GM21528 (cell line): ENCODE results near the gene TNFRSF18.
"Not testable (repeated sequence)": the region's sequence is repeated elsewhere in the genome, so short reads cannot be mapped to it uniquely, and the experiment has no call there.

Experiments used
- ATAC-seq: cut with Tn5 transposase; IDR thresholded peaks from one replicate; pipeline ENCODE4 v1.9.1; 2021; ENCODE audit warnings: mild to moderate bottlenecking, moderate library complexity; ENCODE audit not compliant: unreplicated experiment, low FRiP score

The TNFRSF18 gene, protein sequence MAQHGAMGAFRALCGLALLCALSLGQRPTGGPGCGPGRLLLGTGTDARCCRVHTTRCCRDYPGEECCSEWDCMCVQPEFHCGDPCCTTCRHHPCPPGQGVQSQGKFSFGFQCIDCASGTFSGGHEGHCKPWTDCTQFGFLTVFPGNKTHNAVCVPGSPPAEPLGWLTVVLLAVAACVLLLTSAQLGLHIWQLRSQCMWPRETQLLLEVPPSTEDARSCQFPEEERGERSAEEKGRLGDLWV

DNA sequence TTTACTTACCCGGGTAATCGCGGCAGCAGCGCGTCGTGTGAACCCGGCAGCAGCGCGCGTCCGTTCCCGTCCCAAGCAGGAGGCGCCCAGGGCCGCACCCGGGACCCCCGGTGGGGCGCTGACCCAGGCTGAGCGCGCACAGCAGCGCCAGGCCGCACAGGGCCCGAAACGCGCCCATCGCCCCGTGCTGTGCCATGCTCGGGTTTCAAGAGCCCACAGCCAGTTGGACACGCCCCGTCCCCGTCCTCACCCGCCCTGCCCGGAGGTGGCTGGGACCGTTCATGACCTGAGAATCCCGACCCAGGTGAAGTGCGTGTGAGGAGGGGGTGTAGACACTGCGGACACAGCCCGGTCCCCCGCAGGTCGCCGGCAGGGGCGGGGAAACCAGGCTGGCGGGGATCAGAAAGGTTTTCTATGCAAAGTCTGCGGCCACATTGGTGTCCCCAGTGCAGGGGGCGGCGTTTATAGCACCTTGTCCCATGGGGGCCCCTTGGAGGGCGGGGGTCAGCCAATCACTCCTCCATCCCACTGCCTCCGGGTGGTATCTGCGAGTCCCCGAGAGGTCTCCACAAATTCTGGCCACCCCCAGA is at the start of gene TNFRSF18:
TSS of gene TNFRSF18 (minus strand) at position 217 of the 590 bp plus-strand sequence. CDS start at position 196, 21 bp downstream.
- no peak for ATAC-seq

DNA sequence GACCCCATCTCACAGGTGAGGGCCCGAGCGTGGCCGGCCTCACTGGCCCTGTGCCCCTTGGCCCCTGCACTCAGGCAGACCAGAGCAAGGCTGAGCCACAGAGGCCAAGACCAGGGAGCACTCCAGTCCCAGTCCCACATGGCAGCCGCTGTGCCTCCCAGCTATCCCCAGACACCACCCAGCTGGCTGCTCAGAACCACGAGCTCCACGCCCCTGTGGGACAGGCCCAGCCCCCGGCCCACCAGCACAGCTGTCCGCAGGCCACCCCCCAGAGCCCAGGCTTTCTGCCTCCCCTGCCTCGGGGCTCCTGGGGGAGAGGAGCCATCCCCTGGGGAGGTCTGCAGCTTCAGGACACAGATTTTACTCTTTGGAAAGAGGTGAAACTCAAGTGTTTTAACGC is 49.2 kb upstream of the TNFRSF18 start:
- ATAC-seq: no peak

DNA sequence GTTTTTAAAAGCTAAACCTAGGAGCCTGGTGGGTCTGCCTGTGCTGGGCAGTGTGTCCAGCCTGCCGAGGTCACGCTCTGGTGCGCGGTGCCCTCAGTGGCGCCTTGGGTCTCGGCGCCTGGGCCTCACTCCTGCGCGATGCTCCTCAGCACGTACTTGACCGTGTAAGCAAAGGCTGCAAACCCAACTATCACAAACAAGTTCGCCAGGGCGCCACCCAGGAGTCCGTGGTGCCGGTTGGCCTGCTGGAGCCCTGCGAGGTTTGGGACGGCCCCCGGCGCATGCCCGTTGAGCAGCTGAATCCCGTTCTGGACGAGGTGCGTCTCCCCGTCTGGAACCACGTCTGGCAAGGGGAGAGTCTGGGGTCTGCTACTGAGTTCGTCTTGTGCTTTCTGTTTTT is 48.7 kb upstream of the TNFRSF18 start:
- ATAC-seq: no peak

DNA sequence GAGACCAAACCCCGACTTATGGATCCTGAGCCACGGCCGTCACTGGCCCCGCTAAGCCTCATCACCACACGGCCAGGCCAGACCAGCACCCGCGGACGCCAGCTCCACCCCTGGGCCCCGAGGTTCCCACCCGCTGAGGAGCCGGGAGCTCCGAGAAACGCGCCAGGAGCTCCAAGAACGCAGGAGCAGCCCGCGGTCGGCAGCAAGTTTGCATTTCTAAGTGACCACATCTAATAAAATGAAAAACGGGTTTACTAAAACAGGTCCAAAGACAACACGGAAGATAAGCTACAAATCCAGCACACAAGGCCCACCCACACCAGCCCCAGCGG is 48.2 kb upstream of the TNFRSF18 start:
- no peak for ATAC-seq

DNA sequence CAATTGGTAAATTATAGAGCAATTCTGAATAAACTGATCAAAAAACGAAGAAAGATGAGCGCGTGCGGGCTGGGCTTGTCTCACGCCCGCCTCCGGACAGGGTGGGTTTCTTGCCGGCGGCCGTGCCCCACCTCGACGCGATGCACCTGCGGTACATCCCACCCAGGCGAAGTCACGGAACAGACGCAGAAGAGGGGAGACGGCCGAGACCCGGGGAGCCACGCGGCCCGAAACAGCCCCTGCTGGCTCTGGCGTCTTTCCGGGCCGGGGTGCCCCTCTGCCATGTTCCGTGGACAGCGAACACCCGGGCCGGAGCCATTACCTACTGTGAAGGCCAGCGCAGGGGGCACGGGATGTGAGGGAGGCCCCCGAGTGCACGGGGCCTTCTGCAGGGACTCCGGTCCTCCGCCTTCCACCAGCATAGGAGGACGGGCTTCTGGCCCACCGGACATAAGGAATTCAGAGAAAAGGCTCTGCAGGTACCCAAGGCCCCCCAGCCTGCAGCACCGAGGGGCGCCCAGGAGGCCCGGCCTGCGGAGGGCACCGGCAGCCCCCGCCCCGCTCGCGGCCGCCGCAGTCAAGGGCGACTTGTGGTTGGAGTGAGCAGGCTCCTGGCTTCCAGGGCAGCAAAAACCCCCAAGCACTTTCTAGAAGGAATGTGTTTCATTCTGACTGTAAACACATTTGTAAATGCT is 47.7 kb upstream of the TNFRSF18 start:
- ATAC-seq: no peak

DNA sequence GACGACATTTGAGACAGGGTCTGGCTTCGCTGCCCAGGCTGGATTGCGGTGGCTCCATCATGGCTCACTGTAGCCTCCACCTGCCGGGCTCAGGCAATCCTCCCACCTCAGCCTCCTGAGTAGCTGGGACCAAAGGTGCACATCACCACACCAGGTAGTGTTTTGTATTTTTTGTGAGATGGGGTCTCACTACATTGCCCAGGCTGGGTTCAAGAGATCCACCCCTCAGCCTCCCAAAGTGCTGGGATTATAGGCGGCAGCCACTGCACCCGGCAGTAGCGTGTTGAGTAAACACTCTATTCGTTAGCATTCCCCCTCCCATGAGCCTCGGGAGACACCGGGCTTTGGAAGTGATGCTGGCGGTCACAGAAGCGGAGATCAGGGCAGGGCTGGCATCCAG is 46.9 kb upstream of the TNFRSF18 start:
- no peak for ATAC-seq

DNA sequence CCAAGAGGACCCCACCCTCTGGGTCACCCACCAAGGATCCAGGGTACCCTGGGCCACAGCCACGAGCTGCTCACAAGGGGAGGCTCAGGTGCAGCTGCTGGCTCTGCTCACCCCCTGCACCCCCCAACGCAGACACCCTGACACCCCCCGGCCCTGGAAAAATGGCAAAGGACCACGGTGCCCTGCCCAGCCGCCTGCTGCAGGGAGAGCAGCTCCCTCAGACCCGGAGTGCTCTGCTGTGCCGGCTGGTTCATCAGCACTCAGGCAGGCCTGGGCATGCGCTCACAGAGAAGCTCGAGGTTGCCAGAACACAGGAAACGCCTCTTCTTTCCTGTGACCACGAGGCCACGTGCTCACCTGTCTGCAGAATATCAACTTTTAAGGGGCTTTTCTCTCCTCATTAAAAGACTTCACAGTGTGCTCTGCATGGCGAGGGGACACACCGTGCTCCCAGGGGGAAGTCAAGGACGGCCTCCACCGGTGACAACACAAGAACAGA is 44.4 kb upstream of the TNFRSF18 start:
- ATAC-seq: no peak

DNA sequence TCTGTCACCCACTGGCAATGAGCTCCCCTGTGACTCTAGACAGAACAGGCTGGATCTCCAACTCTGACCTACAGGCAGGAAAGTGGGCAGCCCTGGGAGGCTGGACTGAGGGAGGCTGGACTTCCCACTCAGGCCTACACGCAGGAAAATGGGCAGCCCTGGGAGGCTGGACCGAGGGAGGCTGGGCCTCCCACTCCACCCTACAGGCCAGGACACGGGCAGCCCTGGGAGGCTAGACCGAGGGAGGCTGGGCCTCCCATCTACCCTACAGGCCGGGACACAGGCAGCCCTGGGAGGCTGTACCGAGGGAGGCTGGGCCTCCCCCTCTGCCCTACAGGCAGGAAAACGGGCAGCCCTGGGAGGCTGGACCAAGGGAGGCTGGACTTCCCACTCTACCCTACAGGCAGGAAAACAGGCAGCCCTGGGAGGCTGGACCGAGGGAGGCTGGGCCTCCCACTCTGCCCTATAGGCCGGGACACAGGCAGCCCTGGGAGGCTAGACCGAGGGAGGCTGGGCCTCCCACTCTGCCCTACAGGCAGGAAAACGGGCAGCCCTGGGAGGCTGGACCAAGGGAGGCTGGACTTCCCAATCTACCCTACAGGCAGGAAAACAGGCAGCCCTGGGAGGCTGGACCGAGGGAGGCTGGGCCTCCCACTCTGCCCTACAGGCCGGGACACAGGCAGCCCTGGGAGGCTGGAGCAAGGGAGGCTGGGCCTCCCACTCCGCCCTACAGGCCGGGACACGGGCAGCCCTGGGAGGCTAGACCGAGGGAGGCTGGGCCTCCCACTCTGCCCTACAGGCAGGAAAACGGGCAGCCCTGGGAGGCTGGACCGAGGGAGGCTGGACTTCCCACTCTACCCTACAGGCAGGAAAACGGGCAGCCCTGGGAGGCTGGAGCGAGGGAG is 41.9 kb upstream of the TNFRSF18 start:
- ATAC-seq: not testable (repeated sequence)

DNA sequence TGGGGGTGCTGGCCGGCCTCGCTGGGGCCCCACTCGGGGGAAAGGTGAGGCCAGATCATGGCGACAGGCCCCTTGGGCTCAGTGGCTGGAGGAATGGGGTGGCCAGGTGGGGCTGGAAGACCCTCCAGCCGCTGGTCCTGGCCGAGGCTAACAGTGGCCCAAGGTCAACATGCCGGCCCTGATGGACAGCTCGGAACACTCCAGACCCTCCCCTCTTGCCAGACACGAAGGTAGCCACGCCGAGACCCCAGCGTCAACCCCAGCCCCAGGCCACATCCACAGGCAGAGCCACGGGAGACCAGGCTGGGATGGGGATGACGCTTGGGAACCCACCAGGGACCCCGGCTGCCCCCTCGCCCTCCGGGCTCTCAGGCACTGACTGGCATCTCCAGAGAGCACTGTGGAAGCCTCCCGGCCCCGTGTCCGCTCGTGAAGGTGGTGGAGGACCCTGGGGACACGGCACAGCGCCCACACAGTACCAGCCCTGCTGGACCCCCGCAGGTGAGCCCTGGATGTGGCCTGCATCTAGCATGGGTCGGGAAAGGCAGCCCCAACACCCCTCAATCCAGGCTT is 41.0 kb upstream of the TNFRSF18 start:
- no peak for ATAC-seq

DNA sequence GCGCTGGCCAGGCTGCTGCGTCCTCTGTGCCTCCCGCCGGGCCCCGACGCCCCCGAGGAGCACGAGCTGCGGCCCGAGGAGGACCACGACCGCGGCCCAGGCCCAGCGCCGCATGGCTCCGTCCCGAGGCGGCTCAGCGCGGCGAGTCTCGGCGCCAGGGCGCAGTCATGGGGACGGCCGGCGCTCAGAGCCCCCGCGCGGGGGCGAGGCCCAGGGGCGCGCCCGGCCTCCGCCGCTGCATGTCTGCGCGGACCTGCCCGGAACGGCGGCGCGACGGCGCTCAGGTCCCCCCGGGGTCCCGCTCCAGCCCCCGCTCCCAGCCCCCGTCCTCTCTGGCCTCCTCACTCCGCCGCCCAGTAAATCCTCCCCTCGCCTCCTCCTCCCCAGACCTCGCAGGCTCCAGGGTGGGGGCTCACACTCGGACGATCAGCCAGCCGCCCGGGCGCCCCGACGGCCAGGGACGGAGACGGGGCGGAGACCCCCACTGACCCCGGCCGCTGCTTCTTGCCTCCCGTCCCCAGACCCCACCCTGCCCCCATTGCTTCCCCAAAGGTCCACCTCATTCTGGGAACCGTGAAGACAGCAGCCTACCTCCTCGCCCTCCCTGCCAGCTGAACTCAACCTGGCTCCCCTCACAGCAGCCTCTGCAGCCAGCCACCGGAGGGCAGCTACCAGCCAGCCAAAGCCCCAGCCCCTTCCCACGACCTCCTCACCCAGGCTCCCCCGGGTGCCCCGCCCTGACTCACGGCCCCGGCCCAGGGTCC is 40.4 kb upstream of the TNFRSF18 start, which contains the start of gene C1QTNF12:
TSS of gene C1QTNF12 (minus strand) at position 146 of the 764 bp plus-strand sequence. CDS start at position 114, 32 bp downstream.
- no peak for ATAC-seq

DNA sequence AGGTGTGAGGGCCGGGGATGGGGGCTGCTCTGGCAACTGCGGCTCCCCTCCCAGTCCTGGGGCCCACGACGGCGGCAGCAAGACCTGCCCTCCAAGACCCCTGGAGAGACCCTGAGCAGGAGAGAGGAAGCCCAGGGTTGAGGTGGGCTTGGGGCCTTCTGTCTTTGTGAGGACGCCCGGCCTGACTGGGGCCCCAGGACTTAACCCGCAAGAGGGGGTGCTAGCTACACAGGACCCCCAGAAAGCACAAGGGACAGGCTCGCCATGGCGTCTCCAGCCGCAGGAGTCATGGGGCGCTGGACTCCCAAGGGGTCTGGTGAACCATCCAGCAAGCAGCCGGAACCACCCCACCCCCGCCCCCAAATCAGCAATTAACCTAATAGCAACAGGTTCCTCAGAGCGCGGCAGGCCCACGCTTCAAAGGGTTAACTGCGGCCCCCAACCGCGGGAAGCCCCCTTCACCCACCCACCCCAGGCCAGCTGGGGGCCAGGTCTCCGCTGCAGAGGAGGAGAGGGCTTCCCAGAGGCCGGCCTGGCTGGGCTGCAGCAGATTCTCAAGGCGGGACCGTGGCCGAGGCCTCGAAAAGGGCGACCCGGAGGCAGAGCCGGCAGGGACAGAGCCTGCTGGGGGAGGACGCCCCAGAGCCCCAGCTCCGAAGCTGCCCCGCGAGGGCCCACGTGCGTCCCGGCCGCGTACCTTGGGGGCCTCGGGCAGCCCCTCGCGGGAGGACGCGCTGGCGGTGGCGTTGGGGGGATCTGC is 39.6 kb upstream of the TNFRSF18 start:
- ATAC-seq: no peak

DNA sequence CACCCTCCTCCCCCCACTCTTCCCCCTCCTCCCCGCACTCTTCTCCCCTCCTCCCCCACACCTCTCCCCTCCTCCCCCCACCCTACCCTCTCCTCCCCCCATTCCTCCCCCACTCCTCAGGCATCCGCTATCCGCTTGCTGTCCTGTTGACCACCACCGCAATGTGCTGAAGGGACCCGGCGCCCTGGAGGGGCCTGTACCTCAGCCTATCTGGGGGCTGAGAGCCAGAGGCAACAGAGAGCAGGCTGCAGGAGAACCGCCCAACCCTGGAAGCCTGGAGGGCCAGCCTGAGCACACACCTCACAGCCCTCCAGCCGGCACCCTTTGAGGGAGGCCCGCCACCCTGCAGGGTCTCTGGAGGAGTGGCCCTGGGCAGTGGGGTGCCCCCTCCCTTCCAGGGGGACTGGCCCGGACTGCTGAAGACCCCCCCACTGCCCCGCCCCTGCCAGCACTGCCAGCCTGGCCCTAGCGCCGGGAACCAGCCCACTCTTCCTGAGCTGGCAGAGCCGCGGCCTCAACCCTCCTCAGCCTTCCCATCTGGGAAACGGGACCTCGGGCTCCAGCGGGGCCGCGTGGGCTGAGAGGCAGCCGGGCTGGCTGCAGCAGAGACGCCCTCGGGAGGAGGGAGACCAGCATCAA is 38.9 kb upstream of the TNFRSF18 start:
- no peak for ATAC-seq

DNA sequence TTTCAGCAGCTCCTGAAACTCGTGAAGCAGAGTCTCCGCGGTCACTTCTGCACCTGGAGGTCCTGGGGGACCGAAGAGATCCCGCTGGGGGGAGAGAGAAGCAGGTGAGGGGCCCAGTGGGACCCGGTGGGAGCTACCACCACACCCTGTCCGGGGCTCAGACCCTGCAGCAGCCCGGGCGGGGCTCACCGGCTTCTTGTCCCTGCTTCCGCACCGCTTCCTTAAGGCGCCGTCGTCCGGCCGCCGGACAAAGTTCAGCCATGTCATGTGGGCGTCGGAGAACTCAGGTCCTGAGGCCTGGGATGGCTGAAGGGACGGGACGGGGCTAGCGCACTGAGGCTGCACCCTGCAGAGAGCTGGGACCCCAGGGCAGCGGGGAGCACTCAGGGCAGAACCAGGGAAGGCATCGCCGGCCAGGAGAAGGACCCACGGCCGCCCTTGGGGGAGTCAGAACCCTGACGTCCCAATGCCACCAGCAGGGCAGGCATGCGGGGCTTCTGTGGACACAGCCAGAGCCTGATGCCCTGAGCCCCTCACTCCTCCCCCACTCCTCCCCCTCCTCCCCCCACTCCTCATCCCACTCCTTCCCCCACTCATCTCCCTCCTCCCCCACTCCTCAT is 37.9 kb upstream of the TNFRSF18 start:
- ATAC-seq: no peak

DNA sequence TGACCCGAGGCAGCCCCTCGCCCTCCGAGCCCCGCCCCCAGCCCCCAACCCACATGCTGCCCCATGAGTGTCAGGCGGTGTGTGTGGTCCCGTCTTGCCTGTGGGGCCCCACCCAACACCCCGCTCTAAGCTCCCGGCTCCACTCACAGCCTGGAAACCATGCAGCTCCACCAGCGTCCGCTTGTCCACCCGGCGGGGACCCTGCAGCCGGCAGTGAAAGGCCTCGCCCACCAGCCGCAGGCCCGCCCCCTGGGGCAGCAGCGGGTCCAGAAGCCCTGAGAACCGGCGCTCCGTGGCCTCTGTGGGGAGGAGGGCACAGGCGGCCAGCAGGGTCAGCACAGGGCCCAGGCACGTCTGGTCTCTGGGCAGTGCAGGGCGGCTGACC is 37.4 kb upstream of the TNFRSF18 start:
- ATAC-seq: no peak

DNA sequence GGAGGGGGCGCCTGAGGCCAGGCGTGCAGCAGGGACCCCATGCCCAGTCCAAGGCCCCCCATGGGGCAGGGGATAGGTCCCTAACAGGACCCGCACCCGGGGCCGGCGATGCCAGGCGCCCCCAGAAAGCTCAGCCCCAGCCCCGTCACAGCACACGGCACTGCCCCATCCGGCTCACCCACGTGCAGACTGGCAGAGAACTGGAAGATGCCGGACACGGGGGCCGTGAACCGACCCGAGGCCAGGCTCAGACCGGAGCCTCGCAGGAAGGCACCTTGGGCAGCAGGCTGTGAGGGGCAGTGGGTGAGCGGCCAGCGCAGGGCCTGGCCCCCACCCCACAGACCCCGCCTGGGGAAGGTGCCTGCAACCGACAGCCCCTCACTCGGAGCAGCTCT is 36.9 kb upstream of the TNFRSF18 start:
- no peak for ATAC-seq

DNA sequence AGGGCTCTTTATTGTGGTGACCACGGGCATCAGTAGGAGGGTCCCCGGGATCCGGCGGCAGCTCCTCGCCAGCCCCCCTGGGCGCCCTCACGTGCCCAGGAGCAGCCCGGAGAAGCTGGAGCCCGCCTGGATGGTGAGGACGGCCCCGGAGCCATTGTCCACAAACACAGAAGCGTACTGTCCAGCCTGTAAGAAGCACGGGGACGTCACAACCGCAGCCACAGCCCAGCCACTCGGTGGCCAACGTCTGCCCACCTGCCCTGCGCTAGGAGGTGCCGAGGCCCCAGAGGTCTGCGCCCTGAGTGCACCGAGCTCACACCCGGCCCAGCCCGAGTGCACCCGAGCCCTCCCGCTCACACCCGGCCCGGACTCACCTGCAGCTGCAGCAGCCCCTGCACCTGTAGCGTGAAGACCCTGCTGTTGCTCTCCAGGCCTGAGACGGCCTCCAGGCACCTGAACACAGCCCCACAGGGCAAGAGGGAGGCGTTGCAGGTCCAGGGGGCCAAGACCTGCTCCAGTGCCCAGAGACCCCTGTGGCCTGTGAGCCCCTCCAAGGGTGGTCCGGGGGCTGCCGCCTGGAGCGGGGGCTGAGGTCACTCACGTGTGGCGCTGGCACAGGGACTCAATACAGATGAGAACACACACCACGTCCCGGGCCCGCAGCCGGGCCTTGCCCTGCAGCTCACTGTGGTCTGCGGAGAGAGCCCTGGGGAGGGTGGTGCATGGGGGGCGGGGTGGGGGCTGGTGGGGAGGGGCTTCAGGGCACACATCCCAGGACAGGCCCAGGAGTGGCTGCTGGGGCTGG is 36.3 kb upstream of the TNFRSF18 start:
- ATAC-seq: no peak

DNA sequence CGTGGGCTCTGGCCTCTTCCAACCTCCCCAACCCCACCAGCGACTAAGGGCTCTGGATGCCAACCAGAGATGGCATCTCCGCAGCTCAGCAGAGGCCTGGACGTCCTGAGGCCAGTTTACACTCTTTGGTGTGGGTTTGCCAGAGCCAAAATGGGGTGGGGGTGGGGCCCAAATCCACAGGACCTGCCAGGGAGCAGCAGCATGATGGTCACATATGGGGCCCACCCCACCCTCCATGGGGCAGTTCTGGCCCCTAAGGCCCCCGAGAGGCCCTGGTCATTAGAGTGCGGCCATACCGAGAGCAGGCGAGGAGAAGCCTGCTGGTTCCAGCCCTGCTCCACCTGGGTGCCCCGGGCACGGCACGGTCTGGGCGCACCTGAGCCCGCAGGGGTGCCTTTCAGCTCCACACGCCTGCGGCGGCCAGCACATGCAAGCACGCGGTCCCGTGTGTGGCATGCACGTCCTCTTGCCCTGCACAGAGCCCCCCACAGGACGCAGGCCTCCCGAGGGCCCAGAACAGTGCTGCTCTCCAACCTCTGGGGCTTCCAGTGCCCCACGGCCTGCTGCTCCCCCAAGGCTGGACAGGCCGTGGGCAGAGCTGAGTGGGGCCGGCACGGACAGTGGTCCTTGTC is 35.3 kb upstream of the TNFRSF18 start:
- ATAC-seq: no peak
